Measurements from ENCODE around the gene CWF19L1. TPM values are rescaled to one million over a fixed set of nuclear protein-coding genes. Genes with fewer than 3 reads are reported as not detected.

The CWF19L1 gene
- total RNA-seq, 1 donor = 28.1 TPM

DNA sequence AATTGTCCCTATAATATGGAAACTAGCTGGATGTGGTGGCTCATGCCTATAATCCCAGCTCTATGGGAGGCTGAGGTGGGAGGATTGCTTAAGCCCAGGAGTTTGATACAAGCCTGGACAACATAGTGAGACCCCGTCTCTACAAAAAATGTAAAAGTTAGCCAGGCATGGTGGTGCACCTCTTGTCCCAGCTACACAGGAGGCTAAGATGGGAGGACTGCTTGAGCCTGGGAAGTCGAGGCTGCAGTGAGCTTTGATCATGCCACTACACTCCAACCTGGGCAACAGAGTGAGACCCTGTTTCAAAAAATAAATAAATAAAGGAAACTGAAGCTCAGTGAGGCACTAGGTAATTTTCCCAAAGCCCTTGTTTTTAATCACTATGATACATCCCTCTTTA lies 65.9 kb downstream of the CWF19L1 start:
- H3K4me3 ChIP-seq (ENCODE audit: low read depth, low read length) = no peak overlapping the region
- TF ChIP-seq CTCF (IDR thresholded peaks at IDR 0.05; ENCODE audit: insufficient read depth, low read length) = no peak
- no peak for DNase-seq (ENCODE audit: low read depth)

GRCh38 chr10:100194711-100195110 lies 72.7 kb downstream of the CWF19L1 start:
- TF ChIP-seq CTCF (IDR thresholded peaks at IDR 0.05; ENCODE audit: insufficient read depth, low read length) = no peak
- DNase-seq (ENCODE audit: low read depth) = no peak
- no peak overlapping the region for H3K4me3 ChIP-seq (ENCODE audit: low read depth, low read length)

DNA sequence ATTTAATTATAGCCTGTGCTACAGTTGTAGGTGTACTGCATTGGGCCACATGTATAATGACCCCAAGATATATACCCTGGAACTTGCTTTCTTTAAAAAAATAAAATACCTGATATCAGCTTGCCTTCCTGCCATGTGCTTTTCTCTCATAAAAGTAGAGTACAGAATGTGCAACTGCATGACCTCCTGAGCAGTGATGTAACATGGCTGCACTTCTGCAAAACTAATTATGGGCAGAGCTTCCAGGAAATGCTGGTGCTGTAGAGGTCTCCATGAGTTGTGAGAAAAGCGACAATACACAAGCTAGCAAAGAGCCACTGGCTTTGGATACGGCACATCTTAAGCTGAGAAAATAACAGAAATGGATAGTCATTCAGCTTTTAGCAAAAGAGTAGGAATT lies 75.1 kb downstream of the CWF19L1 start:
- no peak for DNase-seq (ENCODE audit: low read depth)
- TF ChIP-seq CTCF (IDR thresholded peaks at IDR 0.05; ENCODE audit: insufficient read depth, low read length) = no peak
- H3K4me3 ChIP-seq (ENCODE audit: low read depth, low read length) = no peak overlapping the region

GRCh38 chr10:100186253-100187212 lies 80.9 kb downstream of the CWF19L1 start:
- DNase-seq (ENCODE audit: low read depth) = peak; percentile 62
- peak overlapping the region; percentile 94 for H3K4me3 ChIP-seq (ENCODE audit: low read depth, low read length)
- no peak for TF ChIP-seq CTCF (IDR thresholded peaks at IDR 0.05; ENCODE audit: insufficient read depth, low read length)

- peak; percentile 7 for TF ChIP-seq CTCF (IDR thresholded peaks at IDR 0.05; ENCODE audit: insufficient read depth, low read length)
- H3K4me3 ChIP-seq (ENCODE audit: low read depth, low read length) = peak within 1 kb of the TSS; percentile 94
- DNase-seq (ENCODE audit: low read depth) = peak; percentile 86
Measured at GRCh38 chr10:100185364-100186252, 81.8 kb downstream of the CWF19L1 start, which contains the start of gene ERLIN1. ERLIN1 (minus strand) TSS chr10:100186029; CDS start chr10:100185626, 403 bp downstream.

GRCh38 chr10:100184840-100185239 lies 82.6 kb downstream of the CWF19L1 start:
- H3K4me3 ChIP-seq (ENCODE audit: low read depth, low read length) = peak overlapping the region; percentile 94
- TF ChIP-seq CTCF (IDR thresholded peaks at IDR 0.05; ENCODE audit: insufficient read depth, low read length) = no peak
- peak; percentile 27 for DNase-seq (ENCODE audit: low read depth)
